Thyroid gland (tissue), 4 donors: Measurements from ENCODE around the gene TBC1D1. TPM values are rescaled to one million over a fixed set of nuclear protein-coding genes. Genes with fewer than 3 reads are reported as not detected.

Experiments used
- DNase-seq, 2 donors: peaks; one replicate each; pipeline ENCODE4 v3.0.0-alpha.2; 2019
- H3K27ac ChIP-seq, 3 donors: fragments of 200-600 bp; sonication (generic); 1 replicate in 2 of 3; 2 replicates in 1 of 3; pipeline ENCODE4 v1.5.1; 2016 to 2019; ENCODE audit warnings: mild to moderate bottlenecking in 1 of 3, moderate library complexity in 1 of 3
- H3K27me3 ChIP-seq: fragments of 200-600 bp; sonication (generic); one replicate; pipeline ENCODE4 v1.5.1; 2019
- H3K36me3 ChIP-seq, 2 donors: fragments of 200-600 bp; sonication (generic); one replicate each; pipeline ENCODE4 v1.5.1; 2016 to 2019
- H3K4me1 ChIP-seq, 2 donors: fragments of 200-600 bp; sonication (generic); one replicate each; pipeline ENCODE4 v1.5.1; 2017 to 2019
- H3K4me3 ChIP-seq, 3 donors: fragments of 200-600 bp; sonication (generic); replicated peaks in 1 of 3; 1 replicate in 2 of 3; 2 replicates in 1 of 3; pipeline ENCODE4 v1.5.1; 2016; ENCODE audit warnings: mild to moderate bottlenecking in 1 of 3
- H3K9me3 ChIP-seq: fragments of 200-600 bp; sonication (generic); one replicate; pipeline ENCODE4 v1.5.1; 2017
- POLR2A ChIP-seq, 2 donors: fragments of 450-650 bp; IDR thresholded peaks; one replicate each; pipeline ENCODE4 v1.6.1; 2017; ENCODE audit warnings: antibody characterized with exemption in 2 of 2, mild to moderate bottlenecking in 2 of 2, moderate library complexity in 1 of 2
- WGBS, 2 donors: methylation state at CpG; one replicate each; pipeline ENCODE4 v1.1.5; 2017; 5-methylcytosine and 5-hydroxymethylcytosine counted together
- intact Hi-C: fragments of 100-400 bp; cut with DNase I; formaldehyde crosslinking; loops from one replicate; pipeline ENCODE4 v1.15.1; 2023
- total RNA-seq, 4 donors: library from RNA; depleted of rRNA; stranded (reverse); fragments of >200 nt; gene quantifications; one replicate each; pipeline ENCODE4 v1.2.3, GENCODE V29; 2016
- TF ChIP-seq, protein P1 (sequence below), 6 experiments: fragments of 200-600 bp in 3 of 6; fragments of 450-650 bp in 3 of 6; sonication (generic) in 3 of 6; IDR thresholded peaks; one replicate each; pipeline ENCODE4 v1.5.1; 2016 to 2019; ENCODE audit warnings: antibody characterized with exemption in 6 of 6, mild to moderate bottlenecking in 2 of 6, inconsistent platforms in 1 of 6, moderate library complexity in 1 of 6

The TBC1D1 gene
- total RNA-seq, 4 donors from 2014 or later: 192 to 284 (median 230) TPM

DNA sequence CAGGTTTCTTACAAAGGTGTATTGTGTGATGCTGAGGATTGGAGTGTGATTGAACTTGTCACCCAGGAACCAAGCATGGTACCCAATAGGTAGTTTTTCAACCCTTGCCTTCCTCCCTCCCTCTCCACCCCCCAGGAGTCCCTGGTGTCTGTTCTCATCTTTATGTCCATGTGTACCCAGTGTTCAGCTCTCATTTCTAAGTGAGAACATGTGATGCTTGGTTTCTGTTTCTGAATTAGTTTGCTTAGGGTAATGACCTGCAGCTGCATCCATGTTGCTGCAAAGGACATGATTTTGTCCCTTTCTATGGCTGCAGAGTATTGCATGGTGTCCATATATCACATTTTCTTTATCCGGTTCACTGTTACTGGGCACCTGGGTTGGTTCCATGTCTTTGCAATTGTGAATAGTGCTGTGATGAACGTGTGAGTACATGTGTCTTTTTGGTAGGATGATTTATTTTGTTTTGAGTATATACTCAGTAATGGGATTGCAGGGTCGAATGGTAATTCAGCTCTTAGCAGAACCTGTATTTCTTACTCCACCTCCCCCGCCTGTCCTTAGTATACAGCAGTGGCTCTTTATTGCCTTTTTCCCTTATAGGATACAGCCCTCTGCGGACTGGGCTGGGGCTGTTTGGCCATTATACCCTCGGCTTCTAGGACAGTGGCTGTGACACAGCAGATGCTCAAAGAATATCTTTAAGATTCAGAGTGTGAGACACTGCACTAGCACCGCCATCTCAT is 214.8 kb downstream of the TBC1D1 start:
- DNase-seq: no peak
- H3K4me1 ChIP-seq: no peaks in the 10 kb centered on the region
- H3K36me3 ChIP-seq: peaks cover 18 to 21% of the 10 kb centered on the region in 2 donors
- intact Hi-C loops: no loop called here
- no peaks in the 10 kb centered on the region for H3K27me3 ChIP-seq
- no peaks in the 10 kb centered on the region for H3K9me3 ChIP-seq
- H3K27ac ChIP-seq: no peak overlapping the region
- no peak overlapping the region for H3K4me3 ChIP-seq
- TF ChIP-seq, protein P1, sequence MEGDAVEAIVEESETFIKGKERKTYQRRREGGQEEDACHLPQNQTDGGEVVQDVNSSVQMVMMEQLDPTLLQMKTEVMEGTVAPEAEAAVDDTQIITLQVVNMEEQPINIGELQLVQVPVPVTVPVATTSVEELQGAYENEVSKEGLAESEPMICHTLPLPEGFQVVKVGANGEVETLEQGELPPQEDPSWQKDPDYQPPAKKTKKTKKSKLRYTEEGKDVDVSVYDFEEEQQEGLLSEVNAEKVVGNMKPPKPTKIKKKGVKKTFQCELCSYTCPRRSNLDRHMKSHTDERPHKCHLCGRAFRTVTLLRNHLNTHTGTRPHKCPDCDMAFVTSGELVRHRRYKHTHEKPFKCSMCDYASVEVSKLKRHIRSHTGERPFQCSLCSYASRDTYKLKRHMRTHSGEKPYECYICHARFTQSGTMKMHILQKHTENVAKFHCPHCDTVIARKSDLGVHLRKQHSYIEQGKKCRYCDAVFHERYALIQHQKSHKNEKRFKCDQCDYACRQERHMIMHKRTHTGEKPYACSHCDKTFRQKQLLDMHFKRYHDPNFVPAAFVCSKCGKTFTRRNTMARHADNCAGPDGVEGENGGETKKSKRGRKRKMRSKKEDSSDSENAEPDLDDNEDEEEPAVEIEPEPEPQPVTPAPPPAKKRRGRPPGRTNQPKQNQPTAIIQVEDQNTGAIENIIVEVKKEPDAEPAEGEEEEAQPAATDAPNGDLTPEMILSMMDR (IDR thresholded peaks at IDR 0.05): no peak
- TF ChIP-seq POLR2A (IDR thresholded peaks at IDR 0.05): no peak
- WGBS, 2 donors: 91 to 96% methylated on average over 7 of the region's 7 CpGs

DNA sequence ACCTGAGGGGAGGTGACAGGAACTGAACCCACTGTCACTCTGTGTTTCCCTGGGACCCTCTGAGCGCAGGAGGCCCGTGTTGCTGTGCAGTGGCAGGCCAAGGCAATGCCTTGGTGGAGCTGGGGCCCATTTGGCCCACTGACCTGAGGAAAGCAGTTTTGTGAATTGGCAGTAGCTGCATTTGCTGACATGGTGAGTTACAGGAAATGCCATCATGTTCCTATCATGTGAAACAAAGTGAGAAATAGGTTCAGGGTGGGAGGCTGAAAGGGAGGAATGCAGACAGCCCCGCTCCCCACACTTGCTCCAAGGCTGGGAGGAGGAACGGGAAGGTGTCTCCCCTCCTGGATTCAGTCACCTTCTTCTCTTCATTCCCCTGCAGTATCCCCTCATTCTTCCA is 215.4 kb downstream of the TBC1D1 start:
- intact Hi-C loops: no loop called here
- H3K36me3 ChIP-seq: peaks cover 18 to 21% of the 10 kb centered on the region in 2 donors
- H3K27me3 ChIP-seq: no peaks in the 10 kb centered on the region
- no peaks in the 10 kb centered on the region for H3K9me3 ChIP-seq
- WGBS, 2 donors: 96 to 100% methylated on average over 4 of the region's 4 CpGs
- no peaks in the 10 kb centered on the region for H3K4me1 ChIP-seq
- H3K27ac ChIP-seq: no peak overlapping the region
- TF ChIP-seq, protein P1 (IDR thresholded peaks at IDR 0.05): no peak
- no peak for TF ChIP-seq POLR2A (IDR thresholded peaks at IDR 0.05)
- H3K4me3 ChIP-seq: no peak overlapping the region
- DNase-seq: no peak

DNA sequence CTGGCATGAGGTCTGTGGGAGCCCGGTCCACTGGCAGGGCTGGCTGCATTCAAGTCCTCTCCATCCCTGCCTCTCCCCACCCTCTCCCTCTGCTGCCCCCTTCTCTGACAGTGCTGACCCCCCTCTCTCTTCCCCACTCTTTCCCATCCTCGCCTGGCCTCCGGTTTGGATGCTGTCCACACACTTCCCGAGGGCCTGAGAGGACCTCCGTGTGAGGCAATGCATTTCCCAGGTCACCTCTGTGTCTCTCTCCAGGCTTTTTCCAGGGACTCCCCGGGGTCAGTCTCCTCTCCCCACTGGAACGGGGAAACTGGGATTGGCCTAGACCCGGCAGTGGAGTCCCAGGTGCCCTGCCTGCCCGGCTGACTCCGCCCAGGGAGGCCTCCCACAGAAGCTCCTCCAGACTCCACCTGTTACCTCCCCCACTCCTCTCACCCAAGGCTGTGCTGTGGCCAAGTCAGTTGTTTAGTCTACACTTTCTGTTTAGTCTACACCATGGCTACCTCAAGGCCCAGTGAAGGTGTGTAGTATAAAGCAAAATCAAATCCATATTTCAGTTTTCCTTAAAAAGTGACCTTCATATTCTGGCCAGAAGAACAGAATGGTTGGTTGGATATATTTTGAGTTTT is 216.1 kb downstream of the TBC1D1 start:
- Histone ChIP-seq H3K9me3 (no peaks in the 10 kb centered on the region), H3K4me3 (no peak overlapping the region), H3K27me3 (no peaks in the 10 kb centered on the region), H3K4me1 (no peaks in the 10 kb centered on the region), H3K27ac (no peak overlapping the region), H3K36me3 (peaks cover 14 to 21% of the 10 kb centered on the region in 2 donors)
- WGBS, 2 donors: 82 to 85% methylated on average over 7 to 10 of the region's 10 CpGs
- peak in 1 of 2 donors; percentile 3 for DNase-seq
- intact Hi-C loops: no loop called here
- TF ChIP-seq, protein P1 (IDR thresholded peaks at IDR 0.05): no peak
- no peak for TF ChIP-seq POLR2A (IDR thresholded peaks at IDR 0.05)

DNA sequence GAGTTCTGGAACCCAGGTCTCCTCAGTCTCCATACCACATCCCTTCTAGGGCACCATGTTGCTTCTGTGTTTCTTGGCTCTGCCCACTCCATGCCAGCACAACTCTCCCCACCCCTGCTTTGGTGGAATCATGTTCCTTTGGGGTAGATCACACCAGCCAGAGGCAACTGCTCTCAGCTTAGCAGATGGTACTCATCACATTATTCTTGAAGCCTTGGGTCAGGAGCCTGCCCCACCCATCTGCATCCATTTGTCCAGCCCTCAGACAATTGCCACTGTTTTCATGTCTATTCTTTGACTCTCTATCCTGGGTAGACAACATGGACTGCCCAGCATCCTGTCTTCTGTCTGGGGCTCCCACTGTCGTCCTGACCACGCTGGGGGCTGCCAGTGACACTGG is 216.9 kb downstream of the TBC1D1 start:
- 94 to 100% methylated on average over 2 of the region's 2 CpGs for WGBS, 2 donors
- TF ChIP-seq POLR2A (IDR thresholded peaks at IDR 0.05): no peak
- TF ChIP-seq, protein P1 (IDR thresholded peaks at IDR 0.05): no peak
- no peak overlapping the region for H3K4me3 ChIP-seq
- intact Hi-C loops: no loop called here
- H3K27me3 ChIP-seq: no peaks in the 10 kb centered on the region
- no peak for DNase-seq
- no peak overlapping the region for H3K27ac ChIP-seq
- peaks cover 13 to 20% of the 10 kb centered on the region in 2 donors for H3K36me3 ChIP-seq
- peaks cover 6 to 7% of the 10 kb centered on the region in 2 donors for H3K4me1 ChIP-seq
- H3K9me3 ChIP-seq: no peaks in the 10 kb centered on the region

DNA sequence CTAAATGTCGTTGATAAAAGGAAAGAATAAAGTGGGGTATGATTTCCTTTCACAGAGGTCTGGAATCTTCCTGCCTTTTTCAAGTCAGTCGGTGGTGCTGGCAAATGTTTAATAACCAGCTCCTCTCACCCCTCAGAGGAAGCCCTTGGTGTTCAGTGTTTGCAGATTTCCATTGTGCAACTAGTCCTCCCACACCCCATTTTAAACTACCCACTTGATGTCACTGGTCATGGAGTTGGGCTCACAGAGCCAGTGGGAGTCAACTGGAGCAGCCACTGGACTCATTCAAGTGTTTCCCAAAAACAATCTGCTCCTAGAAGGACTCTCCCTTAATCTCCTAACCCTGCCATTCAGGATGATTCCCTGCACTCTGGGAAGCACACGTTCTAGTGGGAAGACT is 218.5 kb downstream of the TBC1D1 start:
- no peak for TF ChIP-seq POLR2A (IDR thresholded peaks at IDR 0.05)
- TF ChIP-seq, protein P1 (IDR thresholded peaks at IDR 0.05): no peak
- no peaks in the 10 kb centered on the region for H3K9me3 ChIP-seq
- peaks cover 6 to 8% of the 10 kb centered on the region in 2 donors for H3K36me3 ChIP-seq
- H3K27me3 ChIP-seq: no peaks in the 10 kb centered on the region
- no peak overlapping the region for H3K4me3 ChIP-seq
- intact Hi-C loops: no loop called here
- H3K27ac ChIP-seq: no peak overlapping the region
- 70 to 74% methylated on average over 3 of the region's 3 CpGs for WGBS, 2 donors
- H3K4me1 ChIP-seq: peaks cover 11 to 16% of the 10 kb centered on the region in 2 donors
- no peak for DNase-seq
